Dendritic cell treated with granulocyte-macrophage colony-stimulating factor and Interleukin-4, amounts not matched to agents 40 ng/mL and 50 ng/mL, for 4 days (primary cell): ENCODE results near the gene SNAP47.

Source experiments
- H3K27ac Mint-ChIP-seq: one replicate; pipeline ENCODE4 v1.8.0; 2022; ENCODE audit warnings: mild to moderate bottlenecking, mixed read lengths
- H3K27me3 Mint-ChIP-seq: one replicate; pipeline ENCODE4 v1.8.0; 2022; ENCODE audit warnings: mild to moderate bottlenecking, mixed read lengths
- H3K36me3 Mint-ChIP-seq: one replicate; pipeline ENCODE4 v1.8.0; 2022; ENCODE audit warnings: low read depth, mixed read lengths
- H3K4me1 Mint-ChIP-seq: one replicate; pipeline ENCODE4 v1.8.0; 2022; ENCODE audit warnings: low read depth, mixed read lengths
- H3K4me3 Mint-ChIP-seq: one replicate; pipeline ENCODE4 v1.8.0; 2022; ENCODE audit warnings: mild to moderate bottlenecking, moderate library complexity, mixed read lengths
- H3K9me3 Mint-ChIP-seq: one replicate; pipeline ENCODE4 v1.8.0; 2022; ENCODE audit warnings: mixed read lengths
- intact Hi-C: fragments of 100-400 bp; cut with micrococcal nuclease; formaldehyde crosslinking; loops from one replicate; pipeline ENCODE4 v1.15.0; 2022

Gene SNAP47

DNA sequence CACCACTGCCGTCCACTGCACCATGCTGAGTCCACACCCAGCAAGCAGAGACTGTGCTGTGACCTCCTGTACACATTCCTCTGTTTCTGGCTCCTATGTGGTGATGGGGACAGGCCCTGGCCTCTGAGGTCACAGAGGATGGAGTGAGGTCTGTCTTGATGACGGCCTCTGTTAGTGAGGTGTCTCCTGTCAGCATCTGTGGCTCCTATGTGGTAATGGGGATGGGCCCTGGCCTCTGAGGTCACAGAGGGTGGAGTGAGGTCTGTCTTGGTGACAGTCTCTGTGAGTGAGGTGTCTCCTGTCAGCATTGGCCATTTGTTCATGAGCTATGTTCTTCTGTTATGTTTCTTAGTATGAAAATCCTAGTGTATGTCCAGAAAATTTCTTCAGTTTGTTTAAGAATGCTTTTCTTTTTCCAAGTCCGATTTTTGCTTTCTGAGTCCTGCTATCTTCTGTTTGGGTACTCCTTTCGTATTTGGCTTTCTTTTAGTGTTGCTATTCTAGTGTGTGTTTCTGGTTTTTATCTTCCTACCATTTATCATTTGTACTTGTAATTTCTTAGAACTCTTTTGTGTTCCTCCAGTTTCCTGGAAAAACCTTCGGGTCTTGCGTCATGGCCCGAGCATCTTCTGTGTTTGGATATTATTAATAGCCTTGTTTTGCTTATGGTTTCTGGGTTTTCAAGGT, 13.4 kb downstream of the SNAP47 start:
- H3K36me3 Mint-ChIP-seq, result peaks cover 37% of the 10 kb centered on the region
- no peak overlapping the region for H3K4me3 Mint-ChIP-seq
- intact Hi-C loops, result no loop called here

DNA sequence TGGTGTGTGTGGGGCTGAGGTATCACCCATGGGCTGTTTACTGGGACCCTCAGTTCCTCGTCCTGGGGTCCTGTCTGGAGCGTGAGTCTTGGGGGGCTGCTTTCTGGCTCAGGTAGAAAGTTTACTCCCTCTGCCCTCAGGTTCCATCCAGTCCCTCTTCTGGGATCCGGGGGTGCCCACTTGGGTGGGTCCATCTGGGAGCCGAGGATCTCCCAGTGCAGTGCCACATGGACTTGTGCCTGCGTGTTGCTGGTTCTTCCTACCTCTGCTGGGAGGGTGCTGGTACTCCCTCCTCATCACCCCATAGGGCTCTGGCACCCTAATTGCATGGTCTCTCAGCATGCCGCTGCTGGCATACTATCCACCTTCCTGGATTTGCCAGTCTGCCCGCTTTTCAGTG, 14.0 kb downstream of the SNAP47 start:
- Mint-ChIP-seq H3K27me3 (no peaks in the 10 kb centered on the region), H3K36me3 (peaks cover 38% of the 10 kb centered on the region), H3K9me3 (no peaks in the 10 kb centered on the region), H3K4me3 (no peak overlapping the region), H3K4me1 (peaks cover 17% of the 10 kb centered on the region), H3K27ac (no peak overlapping the region)
- intact Hi-C loops, result no loop called here

More for the DNA sequence above, 13.4 kb downstream of the SNAP47 start:
- no peaks in the 10 kb centered on the region for H3K27me3 Mint-ChIP-seq
- no peak overlapping the region for H3K27ac Mint-ChIP-seq
- no peaks in the 10 kb centered on the region for H3K9me3 Mint-ChIP-seq
- peaks cover 13% of the 10 kb centered on the region for H3K4me1 Mint-ChIP-seq

DNA sequence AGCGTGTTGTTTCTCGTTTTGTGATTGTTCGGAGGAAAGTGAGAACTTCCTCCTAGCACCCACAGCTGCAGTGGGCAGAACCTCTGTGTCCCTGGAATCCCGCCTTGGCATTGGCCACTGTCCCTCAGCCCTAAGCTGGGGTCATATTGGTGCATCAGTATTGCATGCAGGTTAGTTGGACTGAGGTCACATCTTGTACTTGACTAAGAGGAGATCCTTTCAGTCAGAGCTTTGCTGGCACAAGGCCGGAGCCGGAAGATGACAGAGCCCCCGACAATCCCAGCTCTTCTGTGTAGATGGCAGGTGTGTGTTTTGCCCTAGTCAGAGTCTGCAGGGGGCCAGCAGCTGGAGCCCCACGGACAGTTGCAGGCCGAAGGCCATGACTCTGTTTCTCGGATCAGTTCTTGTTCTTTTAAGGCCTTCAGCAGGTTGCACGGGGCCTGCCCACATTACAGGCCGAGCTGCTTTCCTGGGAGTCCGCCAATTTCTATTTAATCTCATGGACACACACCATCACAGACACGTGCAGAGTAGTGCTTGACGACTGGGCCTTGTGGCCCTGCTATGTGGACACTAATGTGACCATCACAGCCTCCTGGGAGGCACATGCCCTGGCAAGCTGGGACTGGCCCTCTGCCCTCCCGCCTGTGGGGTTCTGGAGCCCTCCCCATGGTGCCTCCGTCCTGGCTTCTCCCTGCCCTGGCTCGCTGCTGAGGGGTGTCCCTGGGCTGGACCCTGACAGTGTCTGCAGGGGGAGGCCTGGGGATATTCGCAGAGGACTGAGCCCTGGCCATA, 14.9 kb downstream of the SNAP47 start:
- Mint-ChIP-seq H3K4me1 (peaks cover 23% of the 10 kb centered on the region), H3K4me3 (no peak overlapping the region), H3K36me3 (peaks cover 47% of the 10 kb centered on the region), H3K9me3 (no peaks in the 10 kb centered on the region), H3K27me3 (no peaks in the 10 kb centered on the region), H3K27ac (no peak overlapping the region)
- intact Hi-C loops, result no loop called here

GRCh38 chr1:227753999-227754711, 18.9 kb downstream of the SNAP47 start:
- H3K27ac Mint-ChIP-seq, result no peak overlapping the region
- intact Hi-C loops, result no loop called here
- no peaks in the 10 kb centered on the region for H3K9me3 Mint-ChIP-seq
- H3K27me3 Mint-ChIP-seq, result no peaks in the 10 kb centered on the region
- no peak overlapping the region for H3K4me3 Mint-ChIP-seq
- peaks cover 47% of the 10 kb centered on the region for H3K36me3 Mint-ChIP-seq
- peaks cover 22% of the 10 kb centered on the region for H3K4me1 Mint-ChIP-seq

DNA sequence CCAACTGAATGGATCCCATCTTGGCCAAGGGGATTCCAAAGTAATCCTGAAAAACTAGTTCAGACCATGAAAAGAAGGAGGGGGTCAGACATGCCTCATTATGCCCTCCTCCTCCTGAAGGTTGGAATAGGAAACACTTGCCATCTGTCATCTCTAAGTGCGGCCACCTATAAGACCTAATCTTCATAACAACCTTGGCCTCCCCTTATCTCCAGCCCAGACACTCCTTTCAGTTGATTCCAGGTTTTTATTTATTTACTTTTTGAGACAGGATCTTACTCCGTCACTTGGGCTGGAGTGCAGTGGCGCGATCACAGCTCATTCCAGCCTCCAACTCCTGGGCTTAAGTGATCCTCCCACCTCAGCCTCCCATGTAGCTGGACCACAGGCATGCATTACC, 19.7 kb downstream of the SNAP47 start:
- H3K36me3 Mint-ChIP-seq, result peaks cover 49% of the 10 kb centered on the region
- peaks cover 16% of the 10 kb centered on the region for H3K4me1 Mint-ChIP-seq
- no peak overlapping the region for H3K4me3 Mint-ChIP-seq
- intact Hi-C loops, result no loop called here
- no peaks in the 10 kb centered on the region for H3K9me3 Mint-ChIP-seq
- H3K27me3 Mint-ChIP-seq, result no peaks in the 10 kb centered on the region
- no peak overlapping the region for H3K27ac Mint-ChIP-seq

GRCh38 chr1:227756172-227756959, 21.1 kb downstream of the SNAP47 start:
- Mint-ChIP-seq H3K36me3 (peaks cover 56% of the 10 kb centered on the region), H3K4me3 (no peak overlapping the region), H3K4me1 (peaks cover 16% of the 10 kb centered on the region), H3K27ac (no peak overlapping the region), H3K9me3 (no peaks in the 10 kb centered on the region), H3K27me3 (no peaks in the 10 kb centered on the region)
- intact Hi-C loops, result no loop called here

DNA sequence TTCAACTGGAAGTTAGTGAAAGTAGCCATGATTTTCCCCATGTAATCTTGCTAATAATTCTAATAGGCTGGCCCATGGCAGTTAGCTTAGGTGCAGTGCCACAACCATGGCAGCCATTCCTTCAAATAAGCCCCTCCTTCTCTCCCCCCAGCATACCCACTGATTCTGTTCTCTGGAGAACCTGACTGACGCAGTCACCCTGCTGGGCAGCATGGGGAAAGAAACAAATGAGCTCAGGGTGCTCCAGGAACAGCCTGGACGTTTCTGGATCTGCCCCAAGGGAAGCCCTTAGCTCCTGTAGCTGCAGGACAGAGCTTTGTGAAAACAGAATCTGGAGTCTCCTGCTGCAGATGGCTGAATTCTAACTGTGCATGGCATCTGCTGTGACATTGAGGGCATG, 22.5 kb downstream of the SNAP47 start:
- Mint-ChIP-seq H3K4me3 (no peak overlapping the region), H3K9me3 (no peaks in the 10 kb centered on the region), H3K36me3 (peaks cover 59% of the 10 kb centered on the region), H3K27ac (no peak overlapping the region), H3K27me3 (no peaks in the 10 kb centered on the region), H3K4me1 (peaks cover 26% of the 10 kb centered on the region)
- intact Hi-C loops, result no loop called here

GRCh38 chr1:227758366-227758765, 23.1 kb downstream of the SNAP47 start:
- Mint-ChIP-seq H3K27ac (no peak overlapping the region), H3K4me1 (peaks cover 26% of the 10 kb centered on the region), H3K9me3 (no peaks in the 10 kb centered on the region), H3K36me3 (peaks cover 62% of the 10 kb centered on the region), H3K4me3 (no peak overlapping the region), H3K27me3 (no peaks in the 10 kb centered on the region)
- intact Hi-C loops, result no loop called here

DNA sequence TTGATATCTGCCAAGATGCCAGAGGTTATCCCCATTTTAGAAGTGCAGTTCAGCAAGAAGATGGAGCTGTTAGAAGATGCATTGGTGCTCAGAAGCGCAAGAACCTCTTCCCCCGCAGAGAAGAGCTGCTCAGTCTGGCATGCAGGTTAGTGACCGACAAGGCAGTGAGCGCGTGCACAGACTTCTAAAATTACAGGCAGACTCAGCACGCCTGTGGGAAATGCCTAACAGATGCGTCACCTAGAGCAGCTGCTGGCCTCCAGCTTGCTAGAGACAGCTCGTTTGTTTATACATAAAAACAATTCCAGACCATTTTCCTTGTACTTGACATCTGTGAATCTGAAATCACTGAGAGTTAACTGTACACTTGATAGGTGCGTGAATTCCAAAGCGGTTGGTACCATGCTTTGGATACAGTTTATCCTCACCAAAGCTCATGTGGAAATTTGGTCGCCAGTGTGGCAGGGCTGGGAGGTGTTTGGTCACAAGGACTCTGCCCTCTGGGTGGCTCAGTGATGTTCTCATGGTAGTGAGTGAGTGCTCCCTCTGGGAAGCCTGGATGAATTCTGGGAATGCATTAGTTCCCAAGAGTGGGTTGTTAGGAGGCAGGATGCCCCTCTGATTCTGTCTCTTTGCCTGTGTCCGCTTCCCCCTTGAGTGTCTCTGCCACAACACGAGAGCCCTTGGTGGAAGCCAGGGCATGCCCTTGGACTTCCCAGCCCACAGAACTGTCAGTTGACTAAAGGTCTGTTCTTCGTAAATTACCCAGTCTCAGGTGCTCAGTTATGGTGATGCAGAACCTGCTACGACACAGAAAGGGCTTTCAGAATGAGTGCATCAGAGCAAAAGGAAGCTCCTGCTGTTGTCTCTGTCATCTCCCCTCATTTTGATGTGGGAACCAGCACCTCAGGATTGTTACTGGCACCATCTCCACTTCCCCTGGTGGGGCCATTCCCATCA, 24.4 kb downstream of the SNAP47 start:
- H3K4me3 Mint-ChIP-seq, result no peak overlapping the region

DNA sequence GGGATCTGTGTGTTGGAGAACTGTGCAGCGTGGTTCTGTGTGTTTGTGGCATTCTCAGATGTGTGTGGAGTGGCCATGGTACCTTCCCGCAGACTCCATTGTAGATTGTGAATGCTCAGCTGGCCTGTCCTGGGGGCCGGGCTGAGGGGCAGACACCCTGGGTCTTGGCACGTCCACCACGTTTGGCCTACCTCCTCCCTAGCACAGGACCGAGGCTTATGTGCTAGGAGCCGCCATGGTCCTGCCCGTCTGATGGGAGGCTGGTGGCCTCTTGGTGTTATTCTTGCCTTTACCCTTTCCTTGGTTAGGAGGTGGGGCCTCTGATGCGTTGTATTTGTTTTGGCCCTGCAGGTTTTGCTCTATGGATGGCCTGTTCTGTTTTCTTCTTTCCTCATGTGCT, 25.1 kb downstream of the SNAP47 start:
- intact Hi-C loops, result no loop called here

More for the DNA sequence above, 24.4 kb downstream of the SNAP47 start:
- H3K27ac Mint-ChIP-seq, result no peak overlapping the region
- H3K9me3 Mint-ChIP-seq, result no peaks in the 10 kb centered on the region
- H3K4me1 Mint-ChIP-seq, result peaks cover 18% of the 10 kb centered on the region
- peaks cover 69% of the 10 kb centered on the region for H3K36me3 Mint-ChIP-seq
- no peaks in the 10 kb centered on the region for H3K27me3 Mint-ChIP-seq
- intact Hi-C loops, result no loop called here

DNA sequence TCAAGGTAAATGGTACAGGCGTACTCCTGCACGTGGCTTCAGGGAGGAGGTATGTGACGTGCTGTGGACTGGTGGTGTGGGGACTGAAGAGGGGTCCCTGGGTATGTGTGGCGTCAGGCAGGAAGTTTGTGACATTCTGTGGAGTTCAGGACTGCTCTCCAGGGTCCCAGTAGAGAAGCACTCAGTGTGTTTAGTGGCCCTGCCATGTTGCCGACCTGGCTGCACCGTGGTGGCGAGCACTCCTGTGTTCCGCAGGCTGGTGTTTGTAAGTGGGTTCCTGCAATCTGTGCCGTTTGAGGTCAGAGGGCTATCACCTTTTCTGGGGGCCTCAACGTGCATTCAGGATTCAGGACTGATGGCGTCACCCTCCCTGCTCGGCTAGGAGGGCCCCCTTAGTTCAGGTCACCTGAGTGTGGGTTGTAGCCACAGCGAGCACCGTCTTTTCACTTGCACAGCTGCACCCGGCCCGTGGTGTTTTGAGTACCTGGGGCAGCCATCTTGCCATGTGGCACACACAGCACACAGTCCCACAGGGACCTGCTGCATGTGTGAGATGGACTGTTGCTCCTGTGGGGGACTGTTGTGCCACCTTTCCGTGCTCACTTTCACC, 26.5 kb downstream of the SNAP47 start:
- intact Hi-C loops, result loop anchor here (1.0 to 2.0 kb wide), 2 partner anchors 185 to 281 kb away; no protein-coding TSS in a partner anchor
- H3K4me3 Mint-ChIP-seq, result no peak overlapping the region
- H3K27ac Mint-ChIP-seq, result no peak overlapping the region
- H3K36me3 Mint-ChIP-seq, result peaks cover 59% of the 10 kb centered on the region
- H3K9me3 Mint-ChIP-seq, result no peaks in the 10 kb centered on the region
- no peaks in the 10 kb centered on the region for H3K27me3 Mint-ChIP-seq
- peaks cover 31% of the 10 kb centered on the region for H3K4me1 Mint-ChIP-seq

More for the DNA sequence above, 25.1 kb downstream of the SNAP47 start:
- H3K9me3 Mint-ChIP-seq, result no peaks in the 10 kb centered on the region
- H3K4me3 Mint-ChIP-seq, result no peak overlapping the region
- H3K27ac Mint-ChIP-seq, result no peak overlapping the region
- H3K27me3 Mint-ChIP-seq, result no peaks in the 10 kb centered on the region
- H3K36me3 Mint-ChIP-seq, result peaks cover 63% of the 10 kb centered on the region
- peaks cover 18% of the 10 kb centered on the region for H3K4me1 Mint-ChIP-seq

GRCh38 chr1:227762231-227762911, 27.1 kb downstream of the SNAP47 start:
- Mint-ChIP-seq H3K9me3 (no peaks in the 10 kb centered on the region), H3K27ac (no peak overlapping the region), H3K4me1 (peaks cover 37% of the 10 kb centered on the region)

More at GRCh38 chr1:227762231-227762911, 27.1 kb downstream of the SNAP47 start:
- Mint-ChIP-seq H3K27me3 (no peaks in the 10 kb centered on the region), H3K4me3 (no peak overlapping the region), H3K36me3 (peaks cover 66% of the 10 kb centered on the region)
- intact Hi-C loops, result loop anchor here (1.0 to 2.0 kb wide), 2 partner anchors 184 to 282 kb away; no protein-coding TSS in a partner anchor
